Measurements from ENCODE around the gene ORC3.
"Not testable (repeated sequence)": the region's sequence is repeated elsewhere in the genome, so short reads cannot be mapped to it uniquely, and the experiment has no call there.

The ORC3 gene

DNA sequence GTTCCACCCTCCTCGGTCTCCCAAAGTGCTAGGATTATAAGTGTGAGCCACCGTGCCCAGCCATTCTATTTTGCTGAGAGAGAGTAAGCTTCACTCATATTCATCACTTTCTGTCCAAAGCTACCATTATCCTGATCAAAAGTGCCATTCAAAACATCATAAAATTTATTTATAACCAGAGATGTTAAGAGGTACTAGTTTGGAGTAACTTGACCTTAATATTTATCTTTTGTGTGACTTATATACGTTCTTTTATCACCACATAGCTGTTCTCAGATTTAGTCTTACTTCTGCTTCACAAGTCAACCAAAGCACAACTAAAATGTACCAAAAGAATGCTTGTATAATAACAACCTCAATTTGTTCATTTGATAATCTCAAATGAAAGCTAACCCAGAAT lies 94.0 kb downstream of the ORC3 start:
- DNase-seq (ENCODE audit: insufficient read length, low spot score) (no peak), FAIRE-seq (no peak)
- TF ChIP-seq SPI1 (IDR thresholded peaks at IDR 0.05; ENCODE audit: low read depth, low read length), result no peak
- TF ChIP-seq POU2F2 (IDR thresholded peaks at IDR 0.05; ENCODE audit: low read depth, low read length), result no peak
- no peak for TF ChIP-seq POLR2A (IDR thresholded peaks at IDR 0.05; ENCODE audit: low read depth, low read length)
- TF ChIP-seq PAX5 (IDR thresholded peaks at IDR 0.05; ENCODE audit: insufficient read depth, low read length, severe bottlenecking), result no peak
- TF ChIP-seq POLR2AphosphoS5 (IDR thresholded peaks at IDR 0.05; ENCODE audit: low read depth, low read length), result no peak
- no peak for TF ChIP-seq TAF1 (IDR thresholded peaks at IDR 0.05; ENCODE audit: low read depth, low read length)

DNA sequence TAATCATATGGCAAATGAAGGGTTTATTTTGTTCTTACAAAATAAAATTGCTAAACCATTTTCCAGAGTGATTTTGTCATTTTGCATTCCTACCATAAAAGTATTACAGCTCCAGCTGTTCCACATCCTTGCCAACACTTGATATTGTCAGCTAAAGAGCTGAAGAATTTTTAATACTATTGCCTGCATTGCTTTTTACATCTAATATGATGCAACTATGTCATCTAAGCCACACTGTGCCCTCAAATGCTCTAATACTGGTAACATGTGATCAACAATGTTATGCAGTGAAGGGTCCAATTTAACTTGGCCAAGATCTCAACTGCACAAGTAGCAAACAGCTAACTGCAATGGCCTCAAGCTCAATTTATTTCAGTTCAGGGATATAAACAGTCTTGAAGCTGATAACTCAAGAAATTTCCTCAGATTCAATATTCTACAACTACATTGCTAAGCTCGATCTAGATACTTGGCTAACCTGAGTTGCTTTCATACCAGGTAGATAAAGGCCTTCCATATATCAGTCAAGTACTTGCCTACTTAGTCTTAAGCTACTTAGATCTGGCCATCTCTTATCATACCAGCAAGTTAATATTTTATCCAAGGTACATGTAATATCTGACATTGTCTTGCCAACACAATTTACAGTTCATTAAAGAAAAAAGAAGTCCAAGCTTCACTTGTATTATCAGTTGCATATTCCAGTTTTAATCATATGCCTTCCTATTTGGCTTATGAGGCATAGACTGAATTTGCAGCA lies 95.1 kb downstream of the ORC3 start:
- TF ChIP-seq TAF1 (IDR thresholded peaks at IDR 0.05; ENCODE audit: low read depth, low read length), result no peak
- TF ChIP-seq PAX5 (IDR thresholded peaks at IDR 0.05; ENCODE audit: insufficient read depth, low read length, severe bottlenecking), result no peak
- no peak for TF ChIP-seq POLR2A (IDR thresholded peaks at IDR 0.05; ENCODE audit: low read depth, low read length)
- no peak for TF ChIP-seq POU2F2 (IDR thresholded peaks at IDR 0.05; ENCODE audit: low read depth, low read length)
- no peak for TF ChIP-seq POLR2AphosphoS5 (IDR thresholded peaks at IDR 0.05; ENCODE audit: low read depth, low read length)
- TF ChIP-seq SPI1 (IDR thresholded peaks at IDR 0.05; ENCODE audit: low read depth, low read length), result no peak
- peak; percentile 60 for FAIRE-seq
- no peak for DNase-seq (ENCODE audit: insufficient read length, low spot score)

DNA sequence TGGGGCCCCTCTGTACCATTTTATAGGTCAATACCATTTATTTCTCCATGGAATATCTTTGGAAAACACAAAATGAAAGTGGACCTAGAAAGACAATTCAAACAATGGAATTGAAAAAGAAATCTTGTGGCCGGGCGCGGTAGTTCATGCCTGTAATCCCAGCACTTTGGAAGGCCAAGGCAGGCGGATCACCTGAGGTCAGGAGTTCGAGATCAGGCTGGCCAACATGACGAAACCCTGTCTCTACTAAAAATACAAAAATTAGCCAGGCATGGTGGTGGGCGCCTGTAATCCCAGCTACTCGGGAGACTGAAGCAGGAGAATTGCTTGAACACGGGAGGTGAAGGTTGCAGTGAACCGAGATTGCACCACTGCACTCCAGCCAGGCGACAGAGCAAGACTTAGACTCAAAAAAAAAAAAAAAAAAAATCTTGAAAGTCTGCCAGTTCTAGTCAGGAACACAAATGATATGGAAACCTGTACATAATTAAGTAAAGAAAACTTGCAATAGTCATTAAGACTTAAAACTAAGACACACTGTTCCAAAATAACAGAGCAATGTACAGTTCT lies 96.8 kb downstream of the ORC3 start:
- not testable (repeated sequence) for DNase-seq (ENCODE audit: insufficient read length, low spot score); FAIRE-seq

DNA sequence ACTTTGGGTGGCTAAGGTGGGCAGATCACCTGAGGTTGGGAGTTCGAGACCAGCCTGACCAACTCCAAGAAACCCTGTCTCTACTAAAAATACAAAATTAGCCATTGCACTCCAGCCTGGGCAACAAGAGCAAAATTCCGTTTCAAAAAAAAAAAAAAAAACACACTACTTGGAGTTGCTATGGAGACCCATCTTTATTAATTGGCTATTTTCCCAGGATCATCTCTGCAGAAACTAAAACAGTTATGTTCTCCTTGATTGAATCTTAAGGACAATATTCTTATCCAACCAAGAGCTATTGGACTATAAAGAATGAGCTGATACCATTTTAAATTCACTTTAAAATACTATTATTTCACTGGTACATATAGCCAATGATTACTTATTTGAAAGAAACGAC lies 97.4 kb downstream of the ORC3 start:
- TF ChIP-seq POLR2A (IDR thresholded peaks at IDR 0.05; ENCODE audit: low read depth, low read length) (no peak), SPI1 (IDR thresholded peaks at IDR 0.05; ENCODE audit: low read depth, low read length) (no peak), POU2F2 (IDR thresholded peaks at IDR 0.05; ENCODE audit: low read depth, low read length) (no peak), POLR2AphosphoS5 (IDR thresholded peaks at IDR 0.05; ENCODE audit: low read depth, low read length) (no peak), TAF1 (IDR thresholded peaks at IDR 0.05; ENCODE audit: low read depth, low read length) (no peak), PAX5 (IDR thresholded peaks at IDR 0.05; ENCODE audit: insufficient read depth, low read length, severe bottlenecking) (no peak)
- no peak for FAIRE-seq
- DNase-seq (ENCODE audit: insufficient read length, low spot score), result no peak

DNA sequence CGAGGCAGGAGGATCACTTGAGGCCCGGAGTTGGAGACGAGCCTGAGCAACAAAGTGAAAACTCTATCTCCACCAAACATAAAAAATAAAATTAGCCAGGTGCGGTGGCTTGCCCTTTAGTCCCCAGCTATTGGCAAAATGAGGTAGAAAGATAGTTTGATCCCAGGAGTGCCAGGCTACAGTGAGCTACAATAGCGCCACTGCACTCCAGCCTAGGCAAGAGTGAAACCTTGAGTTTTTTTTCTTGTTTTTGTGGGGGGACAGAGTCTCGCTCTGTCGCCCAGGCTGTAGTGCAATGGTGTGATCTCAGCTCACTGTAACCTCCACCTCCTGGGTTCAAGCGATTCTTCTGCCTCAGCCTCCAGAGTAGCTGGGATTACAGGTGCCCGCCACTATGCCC lies 98.0 kb downstream of the ORC3 start:
- DNase-seq (ENCODE audit: insufficient read length, low spot score); FAIRE-seq: not testable (repeated sequence)

DNA sequence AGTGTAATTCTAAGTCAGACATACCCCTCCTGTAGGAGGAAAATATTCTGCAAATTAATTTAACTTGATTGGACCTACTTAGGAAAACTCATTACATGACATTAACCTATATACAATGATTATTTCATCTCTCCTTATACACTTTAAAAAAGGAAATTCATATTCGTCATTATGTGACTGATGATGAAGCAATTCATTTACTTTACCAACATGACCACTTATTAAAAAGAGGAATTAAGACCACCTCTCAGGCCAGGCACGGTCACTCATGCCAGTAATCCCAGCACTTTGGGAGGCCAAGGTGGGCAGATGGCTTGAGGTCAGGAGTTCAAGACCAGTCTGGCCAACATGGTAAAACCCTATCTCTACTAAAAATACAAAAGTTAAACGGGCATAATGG lies 100.5 kb downstream of the ORC3 start:
- TF ChIP-seq SPI1 (IDR thresholded peaks at IDR 0.05; ENCODE audit: low read depth, low read length), result no peak
- TF ChIP-seq TAF1 (IDR thresholded peaks at IDR 0.05; ENCODE audit: low read depth, low read length), result no peak
- no peak for DNase-seq (ENCODE audit: insufficient read length, low spot score)
- FAIRE-seq, result no peak

DNA sequence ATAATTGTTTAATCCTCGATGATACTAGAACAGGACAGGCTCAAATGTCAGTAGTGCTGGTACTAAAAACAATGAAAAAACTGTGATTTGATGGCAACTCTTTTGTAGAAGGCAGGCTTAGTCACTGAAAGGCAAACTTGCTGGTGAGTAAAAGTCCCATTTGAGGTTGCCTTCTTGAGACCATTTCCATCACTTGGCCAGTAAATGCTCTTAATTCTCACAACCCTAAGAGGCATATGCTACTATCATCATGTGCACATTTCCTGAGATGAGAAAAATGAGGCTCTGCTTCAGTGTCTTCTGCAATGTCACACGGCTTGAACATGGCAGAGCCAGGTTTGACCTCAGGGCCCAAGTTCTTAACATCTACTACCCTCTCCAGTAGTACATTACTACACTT lies 102.2 kb downstream of the ORC3 start:
- TF ChIP-seq POU2F2 (IDR thresholded peaks at IDR 0.05; ENCODE audit: low read depth, low read length), result no peak
- no peak for TF ChIP-seq POLR2AphosphoS5 (IDR thresholded peaks at IDR 0.05; ENCODE audit: low read depth, low read length)
- FAIRE-seq (peak; percentile 70), DNase-seq (ENCODE audit: insufficient read length, low spot score) (no peak)

DNA sequence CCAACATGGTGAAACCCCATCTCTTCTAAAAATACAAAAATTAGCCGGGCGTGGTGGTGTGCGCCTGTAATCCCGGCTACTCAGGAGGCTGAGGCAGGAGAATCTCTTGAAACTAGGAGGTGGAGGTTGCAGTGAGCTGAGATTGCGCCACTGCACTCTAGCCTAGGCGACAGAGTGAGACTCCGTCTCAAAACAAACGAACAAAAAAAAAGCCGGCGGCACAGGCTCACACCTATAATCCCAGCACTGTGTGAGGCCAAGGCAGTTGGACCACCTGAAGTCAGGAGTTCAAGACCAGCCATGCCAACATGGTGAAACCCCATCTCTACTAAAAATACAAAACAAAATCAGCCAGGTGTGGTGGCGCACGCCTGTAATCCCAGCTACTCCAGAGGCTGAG lies 106.9 kb downstream of the ORC3 start:
- DNase-seq (ENCODE audit: insufficient read length, low spot score); FAIRE-seq: not testable (repeated sequence)

DNA sequence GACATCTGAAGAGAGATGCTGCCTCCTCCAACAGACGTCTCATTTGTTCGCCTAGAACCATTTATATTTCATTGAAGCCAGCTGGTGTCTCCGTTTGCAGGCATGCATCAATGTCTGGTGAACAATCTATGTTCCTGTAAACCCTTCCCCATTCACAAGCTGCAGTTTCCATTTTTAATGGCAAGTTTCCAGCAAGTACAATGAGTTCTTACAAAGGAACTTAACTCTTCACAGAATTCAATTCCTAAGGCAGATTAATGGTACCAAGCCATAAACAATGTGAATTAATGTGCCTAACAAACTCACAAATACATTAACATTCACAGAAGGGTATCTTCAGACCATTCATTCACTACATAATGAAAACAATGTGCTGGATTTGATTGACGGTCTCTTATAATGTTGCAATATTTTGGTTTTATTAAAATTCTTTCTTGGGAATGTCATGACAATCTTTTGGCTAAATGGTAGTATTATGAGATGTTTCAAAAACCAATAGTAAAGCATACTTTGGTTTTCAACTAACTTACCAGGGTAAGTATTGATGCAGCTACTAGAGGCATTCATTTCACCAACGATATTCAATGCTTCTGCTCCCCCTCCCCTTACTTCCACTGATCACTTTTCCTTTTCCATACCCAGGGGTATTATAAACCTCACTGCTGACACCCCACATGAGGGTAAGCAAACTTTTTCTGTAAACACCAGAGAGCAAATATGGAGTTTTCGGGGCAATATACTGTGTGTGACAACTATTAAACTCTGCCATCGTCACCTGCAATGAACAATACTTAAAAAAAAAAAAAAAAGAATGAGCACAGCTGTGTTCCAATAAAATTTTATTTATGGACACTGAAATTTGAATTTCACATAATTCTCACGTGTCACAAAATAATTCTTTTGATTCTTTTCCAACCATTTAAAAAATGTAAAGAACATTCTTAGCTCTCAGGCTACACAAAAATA lies 107.9 kb downstream of the ORC3 start:
- TF ChIP-seq POLR2AphosphoS5 (IDR thresholded peaks at IDR 0.05; ENCODE audit: low read depth, low read length), result no peak
- TF ChIP-seq PAX5 (IDR thresholded peaks at IDR 0.05; ENCODE audit: insufficient read depth, low read length, severe bottlenecking), result no peak
- no peak for TF ChIP-seq TAF1 (IDR thresholded peaks at IDR 0.05; ENCODE audit: low read depth, low read length)
- TF ChIP-seq SPI1 (IDR thresholded peaks at IDR 0.05; ENCODE audit: low read depth, low read length), result no peak
- FAIRE-seq (peak; percentile 55), DNase-seq (ENCODE audit: insufficient read length, low spot score) (no peak)

DNA sequence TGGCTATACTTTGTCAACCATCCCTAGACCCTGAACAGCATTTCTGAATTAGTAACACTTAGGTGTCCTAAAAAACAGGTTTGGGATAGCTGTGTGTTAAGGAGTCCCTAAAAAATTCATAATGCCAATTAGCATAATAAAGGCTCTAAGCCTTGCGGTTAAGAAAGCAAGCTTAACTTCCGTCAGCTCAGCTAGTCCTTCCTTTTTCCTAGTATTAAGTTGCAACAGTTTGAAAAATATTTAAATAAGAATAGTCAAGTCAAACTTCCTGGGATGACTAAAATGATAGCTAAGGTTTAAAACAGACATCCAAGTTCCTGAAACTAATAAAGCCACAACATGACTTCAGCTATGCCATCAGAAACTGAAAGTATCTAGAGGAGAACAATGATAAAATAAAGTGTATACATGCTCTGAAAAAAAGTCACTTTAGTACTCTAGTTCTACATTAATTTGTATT lies 108.6 kb downstream of the ORC3 start:
- TF ChIP-seq SPI1 (IDR thresholded peaks at IDR 0.05; ENCODE audit: low read depth, low read length), result no peak
- no peak for TF ChIP-seq POU2F2 (IDR thresholded peaks at IDR 0.05; ENCODE audit: low read depth, low read length)
- no peak; the same call in 1 of the 2 replicates for TF ChIP-seq POLR2AphosphoS5 (IDR thresholded peaks at IDR 0.05; ENCODE audit: low read depth, low read length)
- no peak for TF ChIP-seq PAX5 (IDR thresholded peaks at IDR 0.05; ENCODE audit: insufficient read depth, low read length, severe bottlenecking)
- TF ChIP-seq TAF1 (IDR thresholded peaks at IDR 0.05; ENCODE audit: low read depth, low read length), result no peak
- TF ChIP-seq POLR2A (IDR thresholded peaks at IDR 0.05; ENCODE audit: low read depth, low read length), result no peak
- FAIRE-seq (no peak), DNase-seq (ENCODE audit: insufficient read length, low spot score) (no peak)
